GM21723 (cell line): ENCODE results near the gene ZBTB16.

Source experiments
- ATAC-seq: cut with Tn5 transposase; IDR thresholded peaks from one replicate; pipeline ENCODE4 v1.9.1; 2021; ENCODE audit warnings: mild to moderate bottlenecking, moderate library complexity; ENCODE audit not compliant: unreplicated experiment

The ZBTB16 gene

GRCh38 chr11:114081641-114082414 is 22.3 kb downstream of the ZBTB16 start:
- no peak for ATAC-seq

DNA sequence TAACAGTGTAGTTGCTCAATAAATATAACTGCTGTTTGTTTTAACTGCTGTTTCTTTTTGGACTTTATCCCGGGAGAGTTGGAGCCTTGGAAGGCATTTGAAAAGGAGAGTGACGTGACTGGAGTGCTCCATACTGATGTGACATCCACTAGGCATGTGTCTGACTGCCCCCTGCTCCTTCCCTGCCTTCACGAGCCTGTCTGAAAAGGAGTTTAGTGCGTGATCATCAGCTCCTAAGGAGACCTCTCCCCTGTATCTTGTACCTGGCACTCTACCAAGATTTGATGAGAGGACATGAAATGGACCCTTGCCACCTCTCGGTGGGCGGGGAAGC is 22.9 kb downstream of the ZBTB16 start:
- no peak for ATAC-seq

GRCh38 chr11:114082767-114083181 is 23.3 kb downstream of the ZBTB16 start:
- no peak for ATAC-seq

DNA sequence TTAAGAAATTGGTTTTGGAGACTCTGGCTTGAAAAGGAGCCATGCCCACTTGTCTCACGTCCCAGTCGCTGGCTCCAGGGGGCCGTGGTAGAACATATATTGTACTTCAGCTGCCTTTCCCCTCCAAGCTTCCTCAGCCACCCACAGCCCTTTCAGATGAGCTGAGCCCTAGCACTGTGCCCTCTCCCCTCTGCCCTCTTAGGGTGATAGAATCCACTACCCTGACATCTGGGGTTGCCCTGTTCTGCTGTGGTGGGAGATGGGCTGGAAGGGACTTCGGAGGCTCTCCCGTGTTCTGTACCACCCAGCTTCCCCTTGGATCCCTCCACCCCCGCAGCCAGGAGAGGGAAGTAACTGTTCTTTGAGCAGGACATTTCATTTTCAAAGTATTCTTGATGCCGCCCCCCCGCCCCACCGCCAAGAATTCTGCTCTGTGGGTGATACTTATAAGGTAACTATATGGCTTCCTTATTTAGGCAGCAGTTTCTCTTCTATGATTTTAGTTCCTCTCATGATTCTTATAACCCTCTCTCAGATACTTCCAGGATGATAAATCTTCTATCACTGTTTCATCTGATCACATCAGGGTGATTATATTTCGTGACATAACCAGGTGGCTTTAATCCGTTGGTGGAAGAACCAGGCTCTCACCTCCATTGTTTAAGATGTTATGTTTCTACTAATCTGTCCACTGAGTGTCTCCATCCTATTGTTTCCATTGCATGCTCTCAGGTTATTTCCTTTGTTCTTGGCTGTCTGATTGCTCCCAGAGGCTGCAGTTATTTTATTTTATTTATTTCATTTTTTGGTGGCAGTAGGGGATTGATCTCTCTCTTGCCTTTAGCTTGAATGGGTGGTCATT is 24.1 kb downstream of the ZBTB16 start:
- ATAC-seq, result no peak

DNA sequence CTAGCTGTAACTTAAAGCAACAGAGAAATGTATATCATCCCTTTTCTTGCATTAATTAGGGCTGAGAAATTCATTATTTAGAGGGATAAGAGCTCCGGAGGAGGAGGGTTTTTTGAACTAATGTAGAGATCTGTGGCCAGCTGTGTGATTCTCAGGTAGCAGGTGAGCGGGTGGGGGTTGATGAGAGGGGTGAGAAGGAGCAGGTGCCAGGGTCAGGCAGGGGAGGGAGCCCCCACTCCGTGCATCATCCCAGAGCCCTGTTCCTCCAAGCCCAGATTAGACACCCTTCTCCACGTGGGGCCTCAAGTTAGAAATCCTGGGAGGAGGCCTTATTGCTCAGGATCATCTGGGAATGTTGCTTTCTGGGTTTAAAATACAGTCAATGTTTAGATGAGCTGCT is 24.9 kb downstream of the ZBTB16 start:
- no peak for ATAC-seq

DNA sequence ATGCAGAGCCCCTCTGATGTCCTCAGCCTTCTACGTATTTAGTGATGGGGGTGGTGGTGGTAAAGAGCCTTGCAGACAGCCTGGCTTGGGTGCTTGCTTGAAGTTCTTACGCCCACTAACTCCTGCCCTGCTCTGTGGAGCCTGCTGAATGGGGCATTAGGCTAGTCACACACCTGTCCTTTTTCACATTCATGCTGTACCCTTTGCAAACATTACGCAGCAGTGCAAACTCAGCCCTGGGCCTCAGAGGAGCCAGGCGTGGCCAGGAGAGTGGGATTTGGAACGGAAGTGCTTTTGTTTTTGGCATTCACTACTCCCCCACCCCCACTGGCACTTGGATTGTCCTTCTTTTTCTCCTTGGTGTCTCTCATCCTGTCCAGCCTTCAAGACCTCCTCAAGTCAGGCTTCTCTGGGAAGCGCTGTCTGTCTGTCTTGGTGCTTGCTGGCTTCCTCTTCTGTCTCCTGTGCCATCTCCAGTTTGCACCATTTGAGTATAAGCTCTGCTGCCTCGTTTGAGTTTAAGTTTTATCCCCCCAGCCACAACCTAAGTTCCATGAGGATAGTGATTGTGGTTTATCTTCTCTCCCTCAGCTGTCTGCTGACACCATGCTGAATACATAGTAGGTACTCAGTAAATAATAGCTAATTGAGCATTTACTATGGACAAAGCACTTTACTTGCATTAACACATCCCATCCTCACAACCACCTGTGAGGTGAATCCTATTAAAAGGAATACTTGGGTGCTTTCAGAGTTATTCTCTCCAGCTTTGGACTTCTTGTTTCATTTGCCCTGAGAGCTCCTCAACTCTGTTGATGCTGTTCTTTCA is 26.7 kb downstream of the ZBTB16 start:
- ATAC-seq, result no peak

- no peak for ATAC-seq
Observed at GRCh38 chr11:114087025-114087424, 27.5 kb downstream of the ZBTB16 start.

DNA sequence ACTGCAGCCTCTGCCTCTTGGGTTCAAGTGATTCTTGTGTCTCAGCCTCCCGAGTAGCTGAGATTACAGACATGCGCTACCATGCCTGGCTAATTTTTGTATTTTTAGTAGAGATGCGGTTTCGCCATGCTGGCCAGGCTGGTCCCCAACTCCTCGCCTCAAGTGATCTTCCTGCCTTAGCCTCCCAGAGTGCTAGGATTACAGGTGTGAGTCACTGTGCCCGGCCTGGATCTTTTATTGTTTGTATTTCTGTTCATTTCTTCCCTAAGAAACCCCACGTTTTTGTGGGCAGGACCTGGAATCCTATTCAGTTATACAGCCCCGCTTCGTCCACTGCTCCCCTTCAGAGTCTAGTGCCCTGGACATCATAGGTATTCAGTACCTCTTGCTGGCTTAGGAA is 28.7 kb downstream of the ZBTB16 start:
- no peak for ATAC-seq

- ATAC-seq, result no peak
Observed at GRCh38 chr11:114088836-114089235, 29.3 kb downstream of the ZBTB16 start.

GRCh38 chr11:114089748-114090147 is 30.2 kb downstream of the ZBTB16 start:
- no peak for ATAC-seq

DNA sequence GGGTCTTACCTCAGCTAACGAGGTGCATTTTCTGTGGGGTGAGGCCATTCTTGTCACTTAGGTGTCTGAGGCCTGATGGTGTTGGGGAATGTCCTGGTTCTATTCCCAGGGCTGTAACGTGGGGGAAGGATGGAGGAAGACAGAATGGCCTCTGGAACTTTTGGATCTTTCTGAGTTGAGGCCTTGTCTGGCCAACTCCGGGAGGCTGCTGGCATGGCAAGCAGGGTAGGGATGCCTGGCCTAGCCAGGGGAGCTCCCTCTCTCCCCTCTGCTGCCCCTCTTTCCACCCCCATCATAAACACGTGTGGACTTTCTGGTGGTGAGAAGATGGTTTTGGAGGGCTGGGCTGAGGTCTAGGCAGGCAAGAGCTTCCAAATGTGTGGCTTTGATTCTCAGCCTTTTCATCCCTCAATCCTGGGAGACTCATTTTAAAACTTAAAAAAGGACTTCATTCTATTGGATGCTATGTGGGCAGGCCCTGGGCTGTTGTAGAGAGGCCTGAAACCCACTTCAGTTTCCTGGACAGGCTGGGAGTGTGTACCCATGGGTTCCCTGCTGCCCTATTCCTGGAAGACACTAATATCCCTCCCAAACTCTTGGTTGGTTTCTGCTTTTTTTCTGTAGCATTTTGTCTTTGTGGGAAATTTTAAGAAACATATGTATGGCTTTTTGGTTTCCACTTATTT is 30.9 kb downstream of the ZBTB16 start:
- ATAC-seq, result no peak

- ATAC-seq, result no peak
Observed at GRCh38 chr11:114090976-114091375, 31.5 kb downstream of the ZBTB16 start.

DNA sequence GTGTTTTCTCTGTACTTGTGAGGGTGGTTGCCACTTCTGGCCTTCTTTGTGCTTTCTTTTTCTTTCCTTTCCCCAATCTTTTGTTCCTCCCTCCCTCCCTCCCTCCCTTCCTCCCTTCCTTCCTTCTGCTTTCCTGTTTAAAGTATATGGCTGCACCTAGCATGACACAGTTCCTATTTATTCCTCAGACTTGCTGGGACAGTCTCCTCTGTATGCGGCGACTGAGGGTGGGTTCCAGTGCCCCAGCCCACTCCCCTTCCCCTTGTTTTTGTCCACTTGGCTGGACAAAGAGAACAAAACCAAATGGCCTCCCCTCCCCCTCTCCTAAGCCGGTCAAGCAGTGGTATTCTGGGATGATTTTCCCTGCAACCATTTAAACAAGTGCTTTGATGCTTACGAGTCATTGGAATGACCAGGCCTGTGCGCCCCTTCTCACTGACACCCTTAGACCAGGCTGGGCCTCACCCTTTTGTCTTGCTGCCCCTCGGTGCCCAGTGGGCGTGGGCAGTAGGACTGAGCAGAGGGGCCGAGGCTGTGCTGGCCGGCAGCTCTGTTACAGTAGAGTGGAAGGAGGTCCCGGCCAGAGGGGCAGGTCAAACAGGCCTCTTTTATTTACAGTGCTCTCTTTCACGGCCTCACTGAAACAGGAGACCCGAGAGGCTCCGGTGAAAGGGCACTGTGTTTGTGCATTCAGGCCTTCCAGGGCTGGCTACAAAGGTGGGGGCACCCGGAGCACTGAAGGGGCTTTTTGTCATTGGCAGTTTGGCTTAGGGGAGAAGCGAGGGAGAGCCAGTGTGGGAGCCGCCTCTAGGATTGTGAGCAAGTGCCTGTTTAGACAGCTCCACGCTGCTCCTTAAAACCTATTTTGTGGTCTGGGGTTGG is 32.2 kb downstream of the ZBTB16 start:
- no peak for ATAC-seq

- ATAC-seq, result no peak
Observed at GRCh38 chr11:114092478-114092877, 33.0 kb downstream of the ZBTB16 start.

DNA sequence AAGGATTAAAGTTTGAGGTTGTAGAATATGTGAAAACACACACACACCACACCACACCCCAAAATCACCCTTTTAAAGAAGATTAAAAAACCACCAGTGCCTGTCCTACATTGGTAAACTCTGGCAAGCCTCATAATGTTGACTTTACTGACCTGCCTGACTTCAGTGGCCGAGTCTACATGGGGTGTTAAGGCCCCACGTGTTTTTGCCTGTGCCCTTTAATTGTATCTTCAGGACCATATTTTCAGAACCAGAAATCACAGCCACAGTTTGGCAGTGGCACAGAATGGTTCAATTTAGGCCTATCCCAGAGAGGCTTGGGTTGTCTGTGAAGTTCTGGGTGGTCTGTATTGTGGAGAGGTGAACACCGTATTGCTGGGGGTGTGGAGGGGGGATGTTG is 33.4 kb downstream of the ZBTB16 start:
- ATAC-seq, result no peak

- no peak for ATAC-seq
Observed at GRCh38 chr11:114094516-114094915, 35.0 kb downstream of the ZBTB16 start.

GRCh38 chr11:114095899-114096298 is 36.4 kb downstream of the ZBTB16 start:
- ATAC-seq, result no peak

- no peak for ATAC-seq
Observed at GRCh38 chr11:114097832-114098231, 38.3 kb downstream of the ZBTB16 start.

DNA sequence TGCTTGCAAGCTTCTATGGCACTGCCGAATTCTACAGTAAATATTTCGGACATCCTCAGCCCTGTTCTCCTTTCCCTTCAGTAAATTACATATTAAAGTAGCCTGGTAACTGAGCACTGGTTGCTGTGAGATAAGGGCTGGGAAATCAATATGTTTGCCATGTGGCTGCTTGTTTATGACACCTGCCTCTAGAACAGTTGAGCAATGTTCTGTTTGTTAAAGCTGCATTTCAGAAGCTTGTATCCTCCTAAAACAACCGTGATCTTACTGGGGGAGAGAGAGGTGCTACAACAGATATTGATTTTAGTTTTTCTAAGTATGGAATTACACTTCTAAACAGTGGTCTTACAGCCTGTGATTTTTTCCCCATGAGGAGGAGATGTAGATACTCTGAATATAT is 39.4 kb downstream of the ZBTB16 start:
- ATAC-seq, result no peak
